Kidney glomerular epithelial cell (primary cell): ENCODE results near the gene ASIC1.

Experiments used
- DNase-seq: peaks from one replicate; lab custom pipeline; 2025; lab: John Stamatoyannopoulos, UW

Gene ASIC1

GRCh38 chr12:50107416-50108268 lies 50.2 kb downstream of the ASIC1 start:
- DNase-seq = peak; percentile 11

DNA sequence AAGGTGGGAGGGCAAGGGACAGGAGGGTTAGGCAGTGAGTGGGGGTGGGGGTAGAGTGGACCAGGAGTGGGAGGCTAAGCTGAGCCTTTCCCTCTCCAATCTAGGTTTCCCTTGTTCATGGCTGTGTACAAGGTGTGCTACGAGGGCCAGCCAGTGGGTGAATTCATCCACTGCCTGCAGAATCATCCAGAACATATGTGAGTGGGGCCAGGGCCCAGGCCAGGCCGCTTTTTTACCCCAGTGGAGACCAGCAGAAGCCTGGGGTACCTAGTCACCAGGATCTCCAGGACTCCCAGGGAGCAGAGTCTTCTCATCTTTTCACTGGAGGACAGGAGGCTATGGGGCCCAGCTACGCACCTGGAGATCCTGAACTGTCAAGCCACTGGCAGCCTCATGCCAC lies 51.9 kb downstream of the ASIC1 start:
- no peak for DNase-seq

- no peak for DNase-seq
Measured at GRCh38 chr12:50110127-50110761, 52.8 kb downstream of the ASIC1 start.

DNA sequence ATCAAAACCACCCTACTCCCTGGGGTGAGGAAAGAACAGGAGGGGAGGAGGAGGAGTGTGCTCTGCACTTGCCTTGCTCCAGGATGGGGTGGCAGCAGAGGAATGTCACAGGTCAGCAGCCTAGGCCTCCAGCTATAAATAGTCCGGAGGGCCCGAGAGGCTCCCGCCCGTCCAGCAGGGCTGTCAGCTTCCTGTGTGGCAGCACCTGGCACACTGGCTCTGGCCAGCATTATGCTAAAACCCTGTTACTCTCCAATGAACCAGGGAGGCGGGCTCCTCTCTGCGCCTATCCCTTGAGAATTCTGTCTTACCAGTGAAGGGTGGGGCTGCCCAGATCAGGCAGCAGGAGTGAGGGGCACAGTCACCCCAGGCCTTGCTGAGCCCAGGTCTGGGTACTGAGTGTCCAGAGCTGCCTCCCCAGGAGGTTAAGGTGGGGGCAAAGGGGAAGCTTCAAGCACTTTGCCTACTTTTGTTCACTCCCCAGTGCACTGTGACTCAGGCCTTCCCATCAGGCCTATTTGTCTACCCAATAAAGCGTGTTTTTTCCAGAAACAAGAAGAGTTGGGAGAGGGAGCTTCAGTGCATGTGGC lies 53.5 kb downstream of the ASIC1 start:
- DNase-seq = peak; percentile 89

DNA sequence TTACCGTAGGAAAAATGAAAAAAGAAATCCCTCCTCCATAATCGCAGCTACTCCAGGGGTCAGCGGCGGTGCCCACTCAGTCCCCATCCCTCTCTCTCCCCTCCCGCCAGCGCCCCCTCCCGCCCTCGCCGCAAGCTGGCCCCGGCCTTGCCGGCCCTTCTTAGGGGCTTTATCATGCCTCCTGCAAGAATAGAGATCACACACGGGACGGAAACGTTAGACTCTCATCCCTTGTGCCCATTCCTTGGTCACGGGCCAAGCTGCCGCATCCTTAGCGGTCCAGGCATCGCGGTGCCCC lies 53.9 kb downstream of the ASIC1 start:
- DNase-seq = no peak

DNA sequence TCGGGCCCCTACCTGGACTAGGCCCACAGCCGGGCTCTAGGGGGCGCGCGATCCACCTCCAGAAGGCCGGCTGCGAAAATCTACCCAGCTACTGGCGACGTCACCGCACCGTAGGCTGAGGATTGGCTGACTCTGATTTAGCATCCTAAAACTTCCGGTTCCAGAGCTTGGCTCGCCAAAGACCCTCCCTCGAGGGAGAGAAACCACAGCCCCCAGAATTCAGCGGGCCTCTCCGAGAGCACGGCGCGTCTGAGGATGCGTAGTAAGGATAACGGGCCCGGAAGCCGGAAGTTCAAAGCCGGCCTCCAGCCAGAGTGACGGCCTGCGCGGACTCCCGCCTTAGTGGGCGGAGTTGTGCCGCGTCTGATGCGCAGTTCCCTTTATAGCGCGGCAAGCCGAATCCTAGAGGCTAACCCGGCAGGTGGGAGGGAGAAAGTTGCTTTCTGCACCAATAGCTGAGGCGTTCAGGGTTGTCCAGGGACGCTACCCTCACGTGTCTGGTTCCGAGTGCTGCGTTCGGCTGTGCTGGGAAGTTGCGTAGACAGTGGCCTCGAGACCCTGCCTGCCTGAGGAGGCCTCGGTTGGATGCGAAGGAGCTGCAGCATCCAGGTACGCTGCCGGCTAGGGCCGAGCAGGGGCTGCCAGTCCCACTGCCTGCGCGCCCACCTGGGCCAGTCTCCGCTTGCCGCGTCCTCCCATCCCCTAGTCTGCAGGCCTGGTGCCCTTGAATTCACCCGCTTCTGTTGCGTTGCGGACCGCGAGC lies 54.5 kb downstream of the ASIC1 start, which contains the start of gene COX14:
Gene COX14, plus strand, starts transcription at position 544 of the 763 bp plus-strand sequence. CDS start 7,808 bp downstream, outside the sequence.
- DNase-seq = peak; percentile 99

GRCh38 chr12:50112456-50113218 lies 55.2 kb downstream of the ASIC1 start:
- peak; percentile 52 for DNase-seq

- no peak for DNase-seq
Measured at GRCh38 chr12:50117057-50117622, 59.7 kb downstream of the ASIC1 start.

DNA sequence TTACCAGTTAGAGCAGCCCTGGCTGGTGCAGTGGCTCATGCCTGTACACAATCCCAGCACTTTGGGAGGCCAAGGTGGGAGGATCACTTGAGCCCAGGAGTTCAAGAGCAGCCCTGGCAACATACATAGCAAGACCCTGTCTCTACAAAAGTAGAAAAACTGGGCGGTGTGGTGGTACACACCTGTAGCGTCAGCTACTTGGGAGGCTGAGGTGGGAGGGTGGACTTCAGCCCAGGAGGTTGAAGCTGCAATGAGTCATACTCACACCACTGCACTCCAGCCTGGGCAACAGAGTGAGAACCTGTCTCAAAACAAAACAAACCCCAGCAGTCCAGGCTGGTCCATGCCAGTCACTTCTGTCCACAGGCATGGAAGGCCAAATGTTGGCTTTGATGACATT lies 62.0 kb downstream of the ASIC1 start:
- no peak for DNase-seq

- no peak for DNase-seq
Measured at GRCh38 chr12:50120521-50120920, 63.1 kb downstream of the ASIC1 start.

DNA sequence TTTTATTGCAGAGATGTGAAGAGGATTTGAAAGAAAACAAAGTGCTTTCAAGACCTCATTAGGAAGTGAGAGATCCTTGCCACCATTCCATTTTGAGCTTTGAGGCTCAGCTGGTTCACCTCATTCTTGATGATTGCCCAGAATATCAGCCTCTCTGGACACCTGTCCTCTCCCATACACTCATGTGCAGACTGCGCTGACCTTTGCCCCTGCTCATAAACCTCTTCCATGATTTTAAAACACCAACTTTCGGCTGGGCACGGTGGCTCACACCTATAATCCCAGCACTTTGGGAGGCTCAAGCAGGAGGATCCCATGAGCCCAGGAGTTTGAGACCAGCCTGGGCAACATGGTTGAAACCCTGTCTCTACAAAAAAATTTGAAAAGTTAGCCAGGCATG lies 63.6 kb downstream of the ASIC1 start:
- DNase-seq = no peak

DNA sequence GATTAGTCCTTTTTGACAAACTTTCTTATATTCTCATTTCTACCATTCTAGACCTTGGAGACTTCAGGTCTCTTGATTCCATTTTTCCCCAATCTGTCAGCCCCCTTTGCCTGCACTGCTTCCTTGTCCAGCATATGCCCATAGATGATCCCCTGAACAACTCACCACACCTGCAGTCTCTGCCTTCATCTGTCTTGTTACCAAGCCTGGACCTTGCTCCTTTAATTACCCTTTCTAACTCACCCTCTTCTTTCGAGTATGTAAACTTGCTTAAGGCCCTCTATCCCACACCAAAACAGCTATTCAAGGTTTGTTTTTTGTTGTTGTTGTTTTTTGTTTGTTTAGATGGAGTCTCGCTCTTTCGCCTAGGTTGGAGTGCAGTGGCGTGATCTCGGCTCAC lies 64.2 kb downstream of the ASIC1 start:
- no peak for DNase-seq

GRCh38 chr12:50123203-50123602 lies 65.8 kb downstream of the ASIC1 start:
- no peak for DNase-seq

DNA sequence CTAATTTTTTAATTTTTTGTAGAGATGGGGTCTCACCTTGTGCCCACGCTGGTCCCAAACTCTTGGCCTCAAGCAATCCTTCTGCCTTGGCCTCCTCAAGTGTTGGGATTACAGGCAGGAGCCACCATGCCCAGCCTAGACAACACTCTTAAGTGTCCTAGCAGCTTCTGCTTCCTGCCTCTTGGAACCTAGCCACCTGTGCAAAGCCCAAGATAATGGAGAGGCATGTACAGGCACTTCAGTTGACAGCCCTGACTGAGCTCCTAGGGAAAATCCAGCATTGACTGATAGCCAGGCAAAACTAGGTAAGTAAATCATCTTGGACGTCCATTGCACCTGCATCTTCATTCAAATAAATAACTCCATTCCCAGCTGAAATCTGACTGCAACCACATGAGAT lies 70.2 kb downstream of the ASIC1 start:
- DNase-seq = no peak

- no peak for DNase-seq
Measured at GRCh38 chr12:50129290-50129689, 71.9 kb downstream of the ASIC1 start.

- DNase-seq = peak; percentile 26
Measured at GRCh38 chr12:50132505-50133135, 75.2 kb downstream of the ASIC1 start.
